Colonic mucosa (tissue), 4 donors: ENCODE measurements around the gene RGS3. TPM values are rescaled to one million over a fixed set of nuclear protein-coding genes. Genes with fewer than 3 reads are reported as not detected.

ENCODE experiments used
- DNase-seq: peaks from one replicate; pipeline ENCODE4 v3.0.0-alpha.2; 2020
- H3K27ac ChIP-seq: fragments of 200-600 bp; one replicate; pipeline ENCODE4 v1.8.0; 2021
- H3K27me3 ChIP-seq: fragments of 200-600 bp; one replicate; pipeline ENCODE4 v1.8.0; 2021
- H3K36me3 ChIP-seq: fragments of 200-600 bp; one replicate; pipeline ENCODE4 v1.8.0; 2021
- H3K4me1 ChIP-seq: fragments of 200-600 bp; one replicate; pipeline ENCODE4 v1.8.0; 2021; ENCODE audit warnings: mild to moderate bottlenecking
- H3K4me3 ChIP-seq: fragments of 200-600 bp; one replicate; pipeline ENCODE4 v1.8.0; 2021
- H3K9ac ChIP-seq, 2 donors: one replicate each; pipeline ENCODE4 v1.7.0; 2013; ENCODE audit warnings: control low read depth in 2 of 2, low read depth in 2 of 2, low read length in 2 of 2
- H3K9me3 ChIP-seq: fragments of 200-600 bp; one replicate; pipeline ENCODE4 v1.8.0; 2021
- intact Hi-C: fragments of 100-400 bp; cut with DNase I; formaldehyde crosslinking; loops from one replicate; pipeline ENCODE4 v1.14.1; 2022
- total RNA-seq, 2 donors: library from RNA; stranded (reverse); fragmentation: NEBNext Ultra II Directional in 1 of 2; extraction: Animal tissue kit (Norgen Biotek cat#: 25700) in 1 of 2; gene quantifications; one replicate each; pipeline ENCODE4 v1.2.1, GENCODE V29; 2021
- TF ChIP-seq, protein P1 (sequence below): fragments of 200-600 bp; IDR thresholded peaks from one replicate; pipeline ENCODE4 v1.8.0; 2022; ENCODE audit warnings: antibody characterized with exemption, mild to moderate bottlenecking
- donor health status: healthy.
- donor health status: DM: no; HTN: no; CAD: no.
- donor health status: DM: no; HTN: no; CAD: no.

Gene RGS3
- total RNA-seq, 2 donors from 2014 or later, result 67.4 to 71.1 TPM

DNA sequence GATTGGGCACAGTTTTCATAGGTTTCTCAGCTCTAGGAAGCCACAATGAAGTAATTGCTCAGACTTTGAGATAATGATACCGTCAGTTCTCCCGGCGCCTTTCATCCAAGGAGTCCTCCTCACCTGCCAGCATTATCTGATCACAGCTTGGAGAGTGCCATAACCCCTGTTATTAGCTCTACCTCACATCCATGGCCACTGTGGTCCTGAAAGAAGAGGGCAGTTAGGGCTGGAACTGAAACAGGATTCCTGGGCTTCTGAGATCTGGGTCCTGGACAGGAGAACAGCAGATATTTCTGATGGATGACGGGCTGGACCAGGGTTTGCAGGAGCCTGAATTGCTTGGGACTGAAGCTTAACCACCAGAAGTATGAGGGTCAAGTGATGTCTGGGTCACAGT, 13.5 kb downstream of the RGS3 start:
- H3K27ac ChIP-seq, result no peak overlapping the region
- H3K9ac ChIP-seq, result no peak overlapping the region
- no peaks in the 10 kb centered on the region for H3K27me3 ChIP-seq
- H3K9me3 ChIP-seq, result no peaks in the 10 kb centered on the region
- H3K4me1 ChIP-seq, result no peaks in the 10 kb centered on the region
- TF ChIP-seq, protein P1, sequence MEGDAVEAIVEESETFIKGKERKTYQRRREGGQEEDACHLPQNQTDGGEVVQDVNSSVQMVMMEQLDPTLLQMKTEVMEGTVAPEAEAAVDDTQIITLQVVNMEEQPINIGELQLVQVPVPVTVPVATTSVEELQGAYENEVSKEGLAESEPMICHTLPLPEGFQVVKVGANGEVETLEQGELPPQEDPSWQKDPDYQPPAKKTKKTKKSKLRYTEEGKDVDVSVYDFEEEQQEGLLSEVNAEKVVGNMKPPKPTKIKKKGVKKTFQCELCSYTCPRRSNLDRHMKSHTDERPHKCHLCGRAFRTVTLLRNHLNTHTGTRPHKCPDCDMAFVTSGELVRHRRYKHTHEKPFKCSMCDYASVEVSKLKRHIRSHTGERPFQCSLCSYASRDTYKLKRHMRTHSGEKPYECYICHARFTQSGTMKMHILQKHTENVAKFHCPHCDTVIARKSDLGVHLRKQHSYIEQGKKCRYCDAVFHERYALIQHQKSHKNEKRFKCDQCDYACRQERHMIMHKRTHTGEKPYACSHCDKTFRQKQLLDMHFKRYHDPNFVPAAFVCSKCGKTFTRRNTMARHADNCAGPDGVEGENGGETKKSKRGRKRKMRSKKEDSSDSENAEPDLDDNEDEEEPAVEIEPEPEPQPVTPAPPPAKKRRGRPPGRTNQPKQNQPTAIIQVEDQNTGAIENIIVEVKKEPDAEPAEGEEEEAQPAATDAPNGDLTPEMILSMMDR, result no peak
- H3K36me3 ChIP-seq, result no peaks in the 10 kb centered on the region
- no peak overlapping the region for H3K4me3 ChIP-seq
- intact Hi-C loops, result no loop called here
- DNase-seq, result no peak

DNA sequence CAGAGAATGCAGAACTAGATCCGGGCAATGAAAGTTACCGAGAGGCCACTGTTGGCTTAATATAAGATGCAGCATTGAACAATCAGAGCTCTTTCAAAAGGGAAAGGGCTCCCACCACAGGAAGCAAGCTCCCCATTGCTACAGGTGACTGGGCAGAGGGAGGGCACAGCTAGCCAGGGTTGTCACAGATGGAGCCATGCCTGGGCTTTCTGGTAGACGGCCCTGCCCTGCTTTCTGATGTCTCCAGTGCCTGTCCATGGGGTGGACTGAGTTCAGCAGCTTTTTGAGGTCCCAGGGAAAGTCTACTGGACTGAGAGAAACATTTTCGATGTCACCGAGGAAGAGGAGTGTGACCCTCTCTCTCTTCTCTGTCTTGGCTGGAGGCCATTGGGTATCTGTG, 14.1 kb downstream of the RGS3 start:
- Histone ChIP-seq H3K27me3 (no peaks in the 10 kb centered on the region), H3K9ac (no peak overlapping the region), H3K4me1 (no peaks in the 10 kb centered on the region), H3K27ac (no peak overlapping the region), H3K4me3 (no peak overlapping the region), H3K9me3 (no peaks in the 10 kb centered on the region), H3K36me3 (no peaks in the 10 kb centered on the region)
- intact Hi-C loops, result no loop called here
- TF ChIP-seq, protein P1, result no peak
- DNase-seq, result no peak

DNA sequence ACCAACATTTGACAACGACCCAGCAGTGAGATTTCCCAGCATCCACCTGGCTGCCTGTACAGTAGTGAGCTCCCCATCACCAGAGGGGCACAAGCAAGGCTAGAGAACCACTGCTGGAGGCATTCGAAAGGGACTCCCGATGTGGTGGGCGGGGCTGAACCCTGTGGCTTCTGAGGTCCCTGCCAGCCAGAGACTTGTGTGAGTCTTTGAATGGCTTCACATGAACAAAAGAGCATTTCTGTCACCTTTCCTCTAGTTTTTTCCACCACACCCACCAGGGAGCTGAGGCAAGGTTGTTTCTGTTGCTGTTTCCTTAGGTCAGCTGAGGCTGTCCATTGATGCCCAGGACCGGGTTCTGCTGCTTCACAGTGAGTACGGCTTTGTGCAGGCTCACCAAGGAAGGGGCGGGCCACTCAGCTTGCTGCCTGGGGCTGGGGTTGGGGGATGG, 15.7 kb downstream of the RGS3 start:
- DNase-seq, result no peak
- Histone ChIP-seq H3K9ac (no peak overlapping the region), H3K36me3 (no peaks in the 10 kb centered on the region), H3K9me3 (no peaks in the 10 kb centered on the region), H3K27me3 (no peaks in the 10 kb centered on the region), H3K27ac (no peak overlapping the region), H3K4me3 (no peak overlapping the region), H3K4me1 (no peaks in the 10 kb centered on the region)
- intact Hi-C loops, result no loop called here
- TF ChIP-seq, protein P1, result no peak

DNA sequence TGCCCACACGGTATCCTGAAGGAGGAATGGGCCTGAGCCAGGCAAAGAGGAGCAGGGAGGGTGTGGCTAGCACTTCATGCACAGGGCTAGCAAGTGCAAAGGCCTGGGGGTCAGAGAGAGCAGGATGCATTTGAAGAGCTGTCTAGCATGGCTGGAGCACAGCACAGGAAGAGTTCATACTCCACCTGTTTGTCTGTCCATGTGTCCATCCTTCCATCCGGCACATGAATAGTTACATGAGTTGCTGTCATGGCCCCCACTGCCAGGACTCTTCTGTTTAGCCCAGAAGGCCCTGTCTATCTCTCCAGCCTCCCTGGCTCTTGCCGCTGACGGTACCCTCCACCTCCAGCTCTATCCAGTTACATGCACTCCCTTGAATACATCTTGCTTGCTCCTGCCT, 17.1 kb downstream of the RGS3 start:
- Histone ChIP-seq H3K9ac (no peak overlapping the region), H3K36me3 (no peaks in the 10 kb centered on the region), H3K4me3 (no peak overlapping the region), H3K27ac (no peak overlapping the region), H3K4me1 (no peaks in the 10 kb centered on the region), H3K9me3 (no peaks in the 10 kb centered on the region), H3K27me3 (no peaks in the 10 kb centered on the region)
- TF ChIP-seq, protein P1, result no peak
- intact Hi-C loops, result no loop called here
- DNase-seq, result no peak

DNA sequence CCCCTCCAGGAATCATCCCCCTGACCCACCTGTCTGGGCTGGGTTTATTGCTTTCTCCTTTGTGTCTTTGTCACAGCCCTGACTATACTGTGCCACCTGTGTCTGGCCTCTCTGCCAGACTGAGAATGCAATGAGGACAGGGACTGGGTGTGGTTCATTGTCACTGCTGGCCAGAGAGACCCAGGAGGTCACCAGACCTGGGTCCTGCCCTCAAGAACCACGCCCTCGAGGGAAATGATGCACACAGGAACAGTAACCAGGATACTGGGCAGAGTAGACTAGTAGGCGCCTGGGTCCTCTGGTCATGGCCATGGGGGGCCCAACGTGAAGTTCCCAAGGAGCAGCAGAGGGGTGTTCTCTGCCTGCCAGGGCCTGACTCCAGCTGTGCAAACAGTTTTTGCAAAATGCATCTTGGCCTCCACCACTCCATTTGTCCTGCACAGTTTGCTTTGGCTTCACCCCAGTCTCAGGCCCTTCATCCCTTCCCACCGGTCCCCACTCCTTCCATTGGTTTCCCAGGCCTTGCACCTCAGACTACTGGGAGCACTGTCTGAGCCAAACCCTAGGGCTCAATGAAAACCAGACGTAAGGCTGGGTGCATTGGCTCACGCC, 17.8 kb downstream of the RGS3 start:
- no peaks in the 10 kb centered on the region for H3K4me1 ChIP-seq

More for the DNA sequence above, 17.8 kb downstream of the RGS3 start:
- no peak overlapping the region for H3K4me3 ChIP-seq
- no peaks in the 10 kb centered on the region for H3K36me3 ChIP-seq
- H3K27me3 ChIP-seq, result no peaks in the 10 kb centered on the region
- TF ChIP-seq, protein P1, result no peak
- peak; percentile 48 for DNase-seq
- H3K27ac ChIP-seq, result no peak overlapping the region
- intact Hi-C loops, result no loop called here
- H3K9ac ChIP-seq, result no peak overlapping the region
- H3K9me3 ChIP-seq, result no peaks in the 10 kb centered on the region
